ENCODE measurements around the gene SHH. TPM values are rescaled to one million over a fixed set of nuclear protein-coding genes. Genes with fewer than 3 reads are reported as not detected.

Gene SHH
- polyA plus RNA-seq, 3 donors = not detected

GRCh38 chr7:155805826-155806095 lies 6.5 kb downstream of the SHH start:
- H3K4me3 ChIP-seq (replicated peaks in 1 of 3; ENCODE audit: low read depth in 2 of 3, low read length in 3 of 3) = peak overlapping the region in 1 of 3 experiments; percentile 71
- peaks cover 29 to 50% of the 10 kb centered on the region in 2 donors for H3K4me1 ChIP-seq (ENCODE audit: control insufficient read depth in 1 of 2, insufficient read depth in 2 of 2, low read length in 2 of 2)
- H3K9me3 Mint-ChIP-seq = peaks cover 0 to 30% (median 7%) of the 10 kb centered on the region in 7 donors
- H3K4me3 Mint-ChIP-seq = peak overlapping the region in 1 of 2 donors; percentile 87
- H3K9me3 ChIP-seq (replicated peaks in 1 of 2; ENCODE audit: control insufficient read depth in 1 of 2, insufficient read depth in 1 of 2, low read length in 2 of 2) = peaks cover 0 to 13% of the 10 kb centered on the region in 2 donors
- H3K9ac ChIP-seq (ENCODE audit: insufficient read depth, low read length, poor library complexity, severe bottlenecking) = no peak overlapping the region
- no peaks in the 10 kb centered on the region for H3K79me2 ChIP-seq (ENCODE audit: insufficient read depth, low read length)
- TF ChIP-seq, protein P1, sequence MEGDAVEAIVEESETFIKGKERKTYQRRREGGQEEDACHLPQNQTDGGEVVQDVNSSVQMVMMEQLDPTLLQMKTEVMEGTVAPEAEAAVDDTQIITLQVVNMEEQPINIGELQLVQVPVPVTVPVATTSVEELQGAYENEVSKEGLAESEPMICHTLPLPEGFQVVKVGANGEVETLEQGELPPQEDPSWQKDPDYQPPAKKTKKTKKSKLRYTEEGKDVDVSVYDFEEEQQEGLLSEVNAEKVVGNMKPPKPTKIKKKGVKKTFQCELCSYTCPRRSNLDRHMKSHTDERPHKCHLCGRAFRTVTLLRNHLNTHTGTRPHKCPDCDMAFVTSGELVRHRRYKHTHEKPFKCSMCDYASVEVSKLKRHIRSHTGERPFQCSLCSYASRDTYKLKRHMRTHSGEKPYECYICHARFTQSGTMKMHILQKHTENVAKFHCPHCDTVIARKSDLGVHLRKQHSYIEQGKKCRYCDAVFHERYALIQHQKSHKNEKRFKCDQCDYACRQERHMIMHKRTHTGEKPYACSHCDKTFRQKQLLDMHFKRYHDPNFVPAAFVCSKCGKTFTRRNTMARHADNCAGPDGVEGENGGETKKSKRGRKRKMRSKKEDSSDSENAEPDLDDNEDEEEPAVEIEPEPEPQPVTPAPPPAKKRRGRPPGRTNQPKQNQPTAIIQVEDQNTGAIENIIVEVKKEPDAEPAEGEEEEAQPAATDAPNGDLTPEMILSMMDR (IDR thresholded peaks at IDR 0.05) = no peak
- intact Hi-C loops (cut with micrococcal nuclease) = no loop called here
- no peak for DNase-seq
- no peaks in the 10 kb centered on the region for H3K36me3 ChIP-seq (replicated peaks in 1 of 2; ENCODE audit: control insufficient read depth in 1 of 2, insufficient read depth in 2 of 2, low read length in 2 of 2)
- WGBS (ENCODE audit: insufficient coverage) = 0% methylated on average over 1 of the region's 18 CpGs
- H2AFZ ChIP-seq (ENCODE audit: insufficient read depth, low read depth, low read length, poor library complexity, severe bottlenecking) = peak overlapping the region; percentile 29
- H3K27me3 Mint-ChIP-seq (ENCODE audit: low read depth in 3 of 3) = peaks cover 76 to 92% (median 80%) of the 10 kb centered on the region in 3 donors
- no peaks in the 10 kb centered on the region for H4K20me1 ChIP-seq (ENCODE audit: insufficient read depth, low read length)
- H3K36me3 Mint-ChIP-seq = peaks cover 0 to 2% of the 10 kb centered on the region in 2 donors
- H3K27ac ChIP-seq (ENCODE audit: low read depth in 1 of 2, low read length in 2 of 2) = no peak overlapping the region
- peak overlapping the region; percentile 76 for H3K4me2 ChIP-seq (replicated peaks; ENCODE audit: extremely low read depth, low read length, poor library complexity, severe bottlenecking)
- H3K27me3 ChIP-seq (ENCODE audit: control insufficient read depth in 2 of 2, insufficient read depth in 2 of 2, low read length in 2 of 2) = peaks cover 70 to 89% of the 10 kb centered on the region in 2 donors
- peaks cover 32% of the 10 kb centered on the region for H3K4me1 Mint-ChIP-seq
- no peak overlapping the region for H3K27ac Mint-ChIP-seq

GRCh38 chr7:155804897-155805825 lies 7.1 kb downstream of the SHH start:
- H2AFZ ChIP-seq (ENCODE audit: insufficient read depth, low read depth, low read length, poor library complexity, severe bottlenecking) = peak overlapping the region; percentile 29
- H3K4me3 ChIP-seq (replicated peaks in 1 of 3; ENCODE audit: low read depth in 2 of 3, low read length in 3 of 3) = peak overlapping the region in 1 of 3 experiments; percentile 71
- no peak overlapping the region for H3K27ac Mint-ChIP-seq
- H3K4me2 ChIP-seq (replicated peaks; ENCODE audit: extremely low read depth, low read length, poor library complexity, severe bottlenecking) = peak overlapping the region; percentile 76
- peaks cover 64 to 89% of the 10 kb centered on the region in 2 donors for H3K27me3 ChIP-seq (ENCODE audit: control insufficient read depth in 2 of 2, insufficient read depth in 2 of 2, low read length in 2 of 2)
- peaks cover 0 to 26% (median 7%) of the 10 kb centered on the region in 7 donors for H3K9me3 Mint-ChIP-seq
- no peaks in the 10 kb centered on the region for H4K20me1 ChIP-seq (ENCODE audit: insufficient read depth, low read length)
- no peak for DNase-seq
- no peaks in the 10 kb centered on the region for H3K79me2 ChIP-seq (ENCODE audit: insufficient read depth, low read length)
- WGBS (ENCODE audit: insufficient coverage) = under 1% methylated on average over 90 of the region's 91 CpGs
- peaks cover 29 to 50% of the 10 kb centered on the region in 2 donors for H3K4me1 ChIP-seq (ENCODE audit: control insufficient read depth in 1 of 2, insufficient read depth in 2 of 2, low read length in 2 of 2)
- H3K4me3 Mint-ChIP-seq = peak overlapping the region; percentile 41 to 85
- H3K36me3 Mint-ChIP-seq = no peaks in the 10 kb centered on the region
- intact Hi-C loops (cut with micrococcal nuclease) = no loop called here
- H3K9ac ChIP-seq (ENCODE audit: insufficient read depth, low read length, poor library complexity, severe bottlenecking) = no peak overlapping the region
- TF ChIP-seq, protein P1 (IDR thresholded peaks at IDR 0.05) = peak; percentile 21
- H3K36me3 ChIP-seq (replicated peaks in 1 of 2; ENCODE audit: control insufficient read depth in 1 of 2, insufficient read depth in 2 of 2, low read length in 2 of 2) = no peaks in the 10 kb centered on the region
- peaks cover 76 to 92% (median 80%) of the 10 kb centered on the region in 3 donors for H3K27me3 Mint-ChIP-seq (ENCODE audit: low read depth in 3 of 3)
- peaks cover 0 to 7% of the 10 kb centered on the region in 2 donors for H3K9me3 ChIP-seq (replicated peaks in 1 of 2; ENCODE audit: control insufficient read depth in 1 of 2, insufficient read depth in 1 of 2, low read length in 2 of 2)
- H3K4me1 Mint-ChIP-seq = peaks cover 30% of the 10 kb centered on the region
- no peak overlapping the region for H3K27ac ChIP-seq (ENCODE audit: low read depth in 1 of 2, low read length in 2 of 2)
